H1 (cell line): ENCODE results near the gene TNC. TPM values are rescaled to one million over a fixed set of nuclear protein-coding genes. Genes with fewer than 3 reads are reported as not detected.

ENCODE experiments used
- HDAC6 ChIP-seq: IDR thresholded peaks from one replicate; pipeline ENCODE4 v1.7.1; 2012; ENCODE audit warnings: low read depth, mild to moderate bottlenecking, inconsistent platforms, low read length, moderate library complexity
- PHF8 ChIP-seq: fragments of 200-600 bp; sonication (generic); conservative IDR thresholded peaks from 2 replicates; pipeline ENCODE4 v1.7.1; 2012; ENCODE audit warnings: low read depth, mild to moderate bottlenecking, inconsistent platforms, low read length, moderate library complexity
- SIX5 ChIP-seq: IDR thresholded peaks from 2 replicates; pipeline ENCODE4 v1.6.1; 2011; ENCODE audit warnings: mild to moderate bottlenecking, low read depth, low read length
- polyA plus RNA-seq, 7 experiments: library from polyadenylated mRNA; depleted of rRNA in 3 of 7; stranded (reverse) in 5 of 7; unstranded in 2 of 7; fragments of >200 nt in 5 of 7; fragments of 200-250 nt in 2 of 7; gene quantifications; 1 replicate in 5 of 7; 2 replicates in 1 of 7; 4 replicates in 1 of 7; pipeline versions ENCODE4 v1.2.1 to v1.2.3, GENCODE V29; 2011 to 2013; ENCODE audit warnings: missing spikeins in 2 of 7, mixed read lengths in 2 of 7
- total RNA-seq: library from RNA; stranded (reverse); fragmentation: NEBNext Ultra II Directional; extraction: Animal tissue kit (Norgen Biotek cat#: 25700); gene quantifications from 2 replicates; pipeline ENCODE4 v1.2.1, GENCODE V29; 2021
- TF ChIP-seq, protein P1 (sequence below): IDR thresholded peaks from 2 replicates; pipeline ENCODE4 v1.6.1; 2012; ENCODE audit warnings: low read length, inconsistent platforms

Gene TNC
- total and polyA plus RNA-seq, 2 of the 8 experiments (the other 6 are each of a cell fraction or from before 2014, with no cell fraction given) = 6.2 to 11.4 TPM

DNA sequence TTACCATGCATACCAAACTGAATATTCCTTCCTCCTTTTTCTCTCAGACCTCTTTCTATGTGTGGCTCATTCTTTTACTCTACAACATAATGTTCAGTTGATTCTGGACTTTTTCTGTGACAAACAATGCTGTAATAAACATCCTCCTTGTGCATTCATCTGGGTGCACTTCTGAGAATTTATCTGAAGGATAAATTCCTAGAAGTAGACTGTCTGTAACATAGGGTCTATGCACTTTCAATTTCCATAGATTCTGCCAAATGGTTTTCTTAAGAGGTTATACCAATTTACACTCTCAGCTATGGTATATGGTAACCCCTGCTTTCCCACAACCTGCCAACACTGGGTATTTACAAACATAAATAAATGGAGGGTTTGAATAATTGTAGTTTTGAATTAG, 24.1 kb upstream of the TNC start (continued):
- TF ChIP-seq, protein P1, sequence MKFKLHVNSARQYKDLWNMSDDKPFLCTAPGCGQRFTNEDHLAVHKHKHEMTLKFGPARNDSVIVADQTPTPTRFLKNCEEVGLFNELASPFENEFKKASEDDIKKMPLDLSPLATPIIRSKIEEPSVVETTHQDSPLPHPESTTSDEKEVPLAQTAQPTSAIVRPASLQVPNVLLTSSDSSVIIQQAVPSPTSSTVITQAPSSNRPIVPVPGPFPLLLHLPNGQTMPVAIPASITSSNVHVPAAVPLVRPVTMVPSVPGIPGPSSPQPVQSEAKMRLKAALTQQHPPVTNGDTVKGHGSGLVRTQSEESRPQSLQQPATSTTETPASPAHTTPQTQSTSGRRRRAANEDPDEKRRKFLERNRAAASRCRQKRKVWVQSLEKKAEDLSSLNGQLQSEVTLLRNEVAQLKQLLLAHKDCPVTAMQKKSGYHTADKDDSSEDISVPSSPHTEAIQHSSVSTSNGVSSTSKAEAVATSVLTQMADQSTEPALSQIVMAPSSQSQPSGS = no peak
- TF ChIP-seq PHF8 = no peak
- no peak for TF ChIP-seq HDAC6
- TF ChIP-seq SIX5 = no peak
- TF ChIP-seq, all 59 proteins: peak for 0
